Adrenal gland (tissue), 12 donors: ENCODE data around the gene ABI3BP. TPM values are rescaled to one million over a fixed set of nuclear protein-coding genes. Genes with fewer than 3 reads are reported as not detected.

ENCODE experiments used
- DNase-seq, 7 donors: peaks; one replicate each; pipeline ENCODE4 v3.0.0-alpha.2; 2019 to 2020
- H3K27ac ChIP-seq, 5 donors: fragments of 200-600 bp; sonication (generic) in 4 of 5; 1 replicate in 3 of 5; 2 replicates in 2 of 5; pipeline versions ENCODE4 v1.5.1 to v1.8.0; 2016 to 2020; ENCODE audit warnings: mild to moderate bottlenecking in 1 of 5
- H3K27me3 ChIP-seq: fragments of 200-600 bp; 2 replicates; pipeline ENCODE4 v1.8.0; 2021
- H3K36me3 ChIP-seq, 2 donors: fragments of 200-600 bp; replicated peaks in 1 of 2; 1 replicate in 1 of 2; 2 replicates in 1 of 2; pipeline versions ENCODE4 v1.5.1 to v1.8.0; 2018 to 2022
- H3K4me1 ChIP-seq, 2 donors: fragments of 200-600 bp; replicated peaks in 1 of 2; 1 replicate in 1 of 2; 2 replicates in 1 of 2; pipeline versions ENCODE4 v1.5.1 to v1.8.0; 2018 to 2021
- H3K4me3 ChIP-seq, 4 donors: fragments of 200-600 bp; sonication (generic) in 3 of 4; one replicate each; pipeline ENCODE4 v1.5.1; 2016 to 2018
- H3K9me3 ChIP-seq, 3 donors: fragments of 200-600 bp; sonication (generic) in 1 of 3; replicated peaks in 1 of 3; 1 replicate in 2 of 3; 2 replicates in 1 of 3; pipeline versions ENCODE4 v1.5.1 to v1.8.0; 2016 to 2021
- CTCF ChIP-seq, 6 experiments: fragments of 450-650 bp in 4 of 6; fragments of 200-600 bp in 2 of 6; sonication (generic) in 1 of 6; IDR thresholded peaks; 1 replicate in 5 of 6; 2 replicates in 1 of 6; pipeline versions ENCODE4 v1.5.1 to v1.8.0; 2016 to 2021; ENCODE audit warnings: antibody characterized with exemption in 6 of 6, mild to moderate bottlenecking in 2 of 6, moderate library complexity in 1 of 6
- POLR2A ChIP-seq, 2 donors: fragments of 450-650 bp; IDR thresholded peaks; one replicate each; pipeline ENCODE4 v1.6.1; 2017; ENCODE audit warnings: antibody characterized with exemption in 2 of 2, mild to moderate bottlenecking in 2 of 2, moderate library complexity in 1 of 2
- WGBS, 4 donors: extraction: QIAGEN DNeasy Blood & Tissue Kit in 2 of 4; methylation state at CpG; one replicate each; pipeline versions ENCODE4 v1.1.5 to v1.1.7; 2013 to 2017; 5-methylcytosine and 5-hydroxymethylcytosine counted together
- intact Hi-C, 2 donors: fragments of 100-400 bp; cut with DNase I; formaldehyde crosslinking; loops; one replicate each; pipeline versions ENCODE4 v1.14.1 to v1.15.0; 2022 to 2023
- polyA plus RNA-seq, 3 donors: library from polyadenylated mRNA; stranded (reverse); fragments of 200-250 nt in 2 of 3; fragments of 350-450 nt in 1 of 3; fragmentation: Illumina TruSeq in 1 of 3; extraction: RNeasy Lipid Tissue Mini Kit (QIAGEN cat#74804) in 1 of 3; gene quantifications; one replicate each; pipeline ENCODE4 v1.2.3, GENCODE V29; 2013 to 2014
- small RNA-seq, 2 donors: library from RNA; depleted of rRNA; stranded (forward); fragments of <200 nt; gene quantifications; one replicate each; pipeline ENCODE3, GENCODE V24; 2016
- total RNA-seq, 9 donors: library from RNA; depleted of rRNA in 4 of 9; stranded (reverse); fragments of >200 nt in 4 of 9; fragments of 120-200 nt in 1 of 9; fragmentation: NEBNext Ultra II Directional in 1 of 9; extraction: Animal tissue kit (Norgen Biotek cat#: 25700) in 1 of 9; gene quantifications; one replicate each; pipeline versions ENCODE4 v1.1.0 to v1.2.4, GENCODE V29; 2013 to 2023
- donor health status: healthy with polysubstance abuse.
- donor health status: Bipolar disorder and iron deficiency.
- donor health status: DM: yes; HTN: yes; CAD: no.
- donor health status: DM: no; HTN: no; CAD: no.
- donor health status: DM: no; HTN: no; CAD: no.
- donor health status: DM: yes; HTN: yes; CAD: no.

The ABI3BP gene
- total and polyA plus RNA-seq, 12 donors = 3.4 to 50.3 (median 18.7) TPM

- Histone ChIP-seq H3K27ac (no peak overlapping the region), H3K27me3 (peaks cover 13% of the 10 kb centered on the region), H3K36me3 (no peaks in the 10 kb centered on the region), H3K9me3 (no peaks in the 10 kb centered on the region), H3K4me3 (no peak overlapping the region), H3K4me1 (no peaks in the 10 kb centered on the region)
- DNase-seq = no peak
- intact Hi-C loops = no loop called here
- TF ChIP-seq POLR2A (IDR thresholded peaks at IDR 0.05) (no peak), CTCF (IDR thresholded peaks at IDR 0.05) (no peak)
- 58 to 66% (median 64%) methylated on average over 5 of the region's 5 CpGs for WGBS, 4 donors
Observed at GRCh38 chr3:100702980-100703345, 290.3 kb downstream of the ABI3BP start.

GRCh38 chr3:100702082-100702979, 290.9 kb downstream of the ABI3BP start:
- Histone ChIP-seq H3K27ac (no peak overlapping the region), H3K27me3 (peaks cover 18% of the 10 kb centered on the region), H3K36me3 (no peaks in the 10 kb centered on the region), H3K4me3 (no peak overlapping the region), H3K4me1 (no peaks in the 10 kb centered on the region), H3K9me3 (no peaks in the 10 kb centered on the region)
- no peak for TF ChIP-seq POLR2A (IDR thresholded peaks at IDR 0.05)
- no peak for TF ChIP-seq CTCF (IDR thresholded peaks at IDR 0.05)
- intact Hi-C loops = no loop called here
- DNase-seq = no peak
- 60 to 73% (median 68%) methylated on average over 4 of the region's 4 CpGs for WGBS, 4 donors

GRCh38 chr3:100700708-100701107, 292.5 kb downstream of the ABI3BP start:
- intact Hi-C loops = no loop called here

More at GRCh38 chr3:100700708-100701107, 292.5 kb downstream of the ABI3BP start:
- DNase-seq = no peak
- peaks cover 17% of the 10 kb centered on the region for H3K27me3 ChIP-seq
- H3K4me1 ChIP-seq = no peaks in the 10 kb centered on the region
- no peak overlapping the region for H3K27ac ChIP-seq
- 76 to 85% (median 77%) methylated on average over 5 of the region's 5 CpGs for WGBS, 4 donors
- TF ChIP-seq CTCF (IDR thresholded peaks at IDR 0.05) (no peak), POLR2A (IDR thresholded peaks at IDR 0.05) (no peak)
- no peaks in the 10 kb centered on the region for H3K36me3 ChIP-seq
- H3K9me3 ChIP-seq = no peaks in the 10 kb centered on the region
- H3K4me3 ChIP-seq = no peak overlapping the region

Small RNAs within 50 kb of the gene (small RNA-seq; reads per million reads assigned to genes)
- gene RNU6-865P = 0 reads per million in 2 donors
